HEK293T (cell line): ENCODE results near the gene TRIM41.
A peak's percentile ranks its signal among the peaks of the same experiment; 100 is the strongest.

ENCODE experiments used
- CTCF ChIA-PET: fragments of 350-600 bp; formaldehyde crosslinking; extraction: SDS; loops from one replicate; lab custom pipeline; 2021; ENCODE audit warnings: antibody characterized with exemption, inconsistent platforms; lab: Yijun Ruan, JAX
- POLR2A ChIA-PET: fragments of 350-600 bp; formaldehyde crosslinking; extraction: SDS; loops from one replicate; lab custom pipeline; 2020; ENCODE audit warnings: antibody characterized with exemption, inconsistent platforms; lab: Yijun Ruan, JAX
- DNase-seq: peaks from one replicate; pipeline ENCODE4 v3.0.0; 2012; ENCODE audit warnings: mixed read lengths; ENCODE audit errors: extremely low spot score
- ARNT ChIP-seq: fragments of 450-650 bp; IDR thresholded peaks from 2 replicates; pipeline ENCODE4 v1.6.1; 2017; ENCODE audit warnings: mild to moderate bottlenecking
- BHLHE40 ChIP-seq: fragments of 450-650 bp; IDR thresholded peaks from 2 replicates; pipeline ENCODE4 v1.6.1; 2016; ENCODE audit warnings: mild to moderate bottlenecking, moderate library complexity, borderline replicate concordance
- CTBP1 ChIP-seq: fragments of 450-650 bp; IDR thresholded peaks from 2 replicates; pipeline ENCODE4 v1.6.1; 2016; ENCODE audit warnings: borderline replicate concordance
- FOXA1 ChIP-seq: fragments of 450-650 bp; IDR thresholded peaks from 2 replicates; pipeline ENCODE4 v1.6.1; 2016; ENCODE audit warnings: mild to moderate bottlenecking
- FOXK2 ChIP-seq: fragments of 450-650 bp; IDR thresholded peaks from 2 replicates; pipeline ENCODE4 v1.6.1; 2016; ENCODE audit warnings: mild to moderate bottlenecking
- FOXM1 ChIP-seq: fragments of 450-650 bp; IDR thresholded peaks from 2 replicates; pipeline ENCODE4 v1.6.1; 2017; ENCODE audit warnings: mild to moderate bottlenecking, borderline replicate concordance
- HDGF ChIP-seq: fragments of 450-650 bp; IDR thresholded peaks from 2 replicates; pipeline ENCODE4 v1.6.1; 2017; ENCODE audit warnings: antibody characterized with exemption, borderline replicate concordance
- L3MBTL2 ChIP-seq: fragments of 450-650 bp; conservative IDR thresholded peaks from 2 replicates; pipeline ENCODE4 v1.6.1; 2016; ENCODE audit warnings: mild to moderate bottlenecking
- LEF1 ChIP-seq: fragments of 450-650 bp; IDR thresholded peaks from 2 replicates; pipeline ENCODE4 v1.6.1; 2017; ENCODE audit warnings: mild to moderate bottlenecking, borderline replicate concordance
- NFRKB ChIP-seq: fragments of 450-650 bp; IDR thresholded peaks from 2 replicates; pipeline ENCODE4 v1.6.1; 2016; ENCODE audit warnings: mild to moderate bottlenecking, moderate library complexity
- SP1 ChIP-seq: fragments of 450-650 bp; IDR thresholded peaks from 2 replicates; pipeline ENCODE4 v1.6.1; 2017
- SUZ12 ChIP-seq: fragments of 450-650 bp; IDR thresholded peaks from 2 replicates; pipeline ENCODE4 v1.6.1; 2016; ENCODE audit warnings: mild to moderate bottlenecking
- TARDBP ChIP-seq: fragments of 450-650 bp; IDR thresholded peaks from 2 replicates; pipeline ENCODE4 v1.6.1; 2016
- ZNF384 ChIP-seq: fragments of 450-650 bp; IDR thresholded peaks from 2 replicates; pipeline ENCODE4 v1.6.1; 2016
- TF ChIP-seq, protein P1 (sequence below): fragments of 450-650 bp; IDR thresholded peaks from 2 replicates; pipeline ENCODE4 v1.6.1; 2016

TRIM41 gene

DNA sequence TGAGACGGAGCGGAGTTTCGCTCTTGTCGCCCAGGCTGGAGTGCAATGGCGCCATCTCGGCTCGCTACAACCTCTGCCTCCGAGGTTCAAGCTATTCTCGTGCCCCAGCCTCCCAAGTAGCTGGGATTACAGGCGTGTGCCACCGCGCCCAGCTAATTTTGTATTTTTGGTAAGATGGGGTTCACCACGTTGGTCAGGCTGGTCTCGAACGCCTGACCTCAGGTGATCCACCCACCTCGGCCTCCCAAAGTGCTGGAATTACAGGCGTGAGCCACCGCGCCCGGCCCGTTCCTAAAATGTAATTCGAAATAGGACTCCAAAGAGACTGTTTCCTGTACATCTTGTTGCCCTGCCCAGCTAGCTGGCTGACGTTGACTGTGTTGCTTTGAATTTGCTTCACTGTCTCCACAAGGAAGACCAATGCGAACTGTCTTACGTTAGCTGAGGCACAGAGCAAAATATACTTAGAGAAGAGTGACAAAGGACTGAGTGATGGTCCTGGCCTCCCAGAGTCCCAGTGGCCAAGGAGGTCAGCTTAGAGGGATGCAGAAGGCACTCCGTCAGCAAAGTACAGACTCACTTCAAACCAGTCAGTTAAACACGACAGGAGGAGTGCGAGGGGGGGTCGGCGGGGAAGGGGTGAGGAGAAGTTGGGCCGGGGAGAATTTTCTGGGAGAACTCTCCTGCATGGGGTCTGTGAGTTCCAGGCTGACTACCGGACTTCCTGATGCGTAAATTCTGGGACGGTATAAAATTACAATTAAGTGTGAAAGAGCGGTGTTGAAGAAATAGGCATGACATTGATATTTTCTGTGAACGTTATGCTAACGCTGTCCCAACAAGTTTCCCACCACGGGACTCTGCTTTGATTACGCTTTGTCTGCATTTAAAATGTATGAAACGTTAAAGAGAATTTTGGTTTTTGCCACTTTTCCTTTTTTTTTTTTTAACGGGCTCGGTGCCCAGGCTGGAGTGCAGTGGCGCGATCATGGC is 6.8 kb upstream of the TRIM41 start:
- POLR2A ChIA-PET: interaction anchor here (0.6 to 1.8 kb wide), 10 partner anchors 9 to 48 kb away, joined by 3 to 8 read pairs (median 4); partner anchors contain the start of gene TRIM7
- CTCF ChIA-PET: interaction anchor here (0.6 to 0.9 kb wide), 3 partner anchors 9 to 123 kb away, joined by 3 to 5 read pairs (median 4); no protein-coding TSS in a partner anchor
- DNase-seq: no peak
- TF ChIP-seq LEF1: no peak
- TF ChIP-seq, protein P1, sequence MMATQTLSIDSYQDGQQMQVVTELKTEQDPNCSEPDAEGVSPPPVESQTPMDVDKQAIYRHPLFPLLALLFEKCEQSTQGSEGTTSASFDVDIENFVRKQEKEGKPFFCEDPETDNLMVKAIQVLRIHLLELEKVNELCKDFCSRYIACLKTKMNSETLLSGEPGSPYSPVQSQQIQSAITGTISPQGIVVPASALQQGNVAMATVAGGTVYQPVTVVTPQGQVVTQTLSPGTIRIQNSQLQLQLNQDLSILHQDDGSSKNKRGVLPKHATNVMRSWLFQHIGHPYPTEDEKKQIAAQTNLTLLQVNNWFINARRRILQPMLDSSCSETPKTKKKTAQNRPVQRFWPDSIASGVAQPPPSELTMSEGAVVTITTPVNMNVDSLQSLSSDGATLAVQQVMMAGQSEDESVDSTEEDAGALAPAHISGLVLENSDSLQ: peak; percentile 63

DNA sequence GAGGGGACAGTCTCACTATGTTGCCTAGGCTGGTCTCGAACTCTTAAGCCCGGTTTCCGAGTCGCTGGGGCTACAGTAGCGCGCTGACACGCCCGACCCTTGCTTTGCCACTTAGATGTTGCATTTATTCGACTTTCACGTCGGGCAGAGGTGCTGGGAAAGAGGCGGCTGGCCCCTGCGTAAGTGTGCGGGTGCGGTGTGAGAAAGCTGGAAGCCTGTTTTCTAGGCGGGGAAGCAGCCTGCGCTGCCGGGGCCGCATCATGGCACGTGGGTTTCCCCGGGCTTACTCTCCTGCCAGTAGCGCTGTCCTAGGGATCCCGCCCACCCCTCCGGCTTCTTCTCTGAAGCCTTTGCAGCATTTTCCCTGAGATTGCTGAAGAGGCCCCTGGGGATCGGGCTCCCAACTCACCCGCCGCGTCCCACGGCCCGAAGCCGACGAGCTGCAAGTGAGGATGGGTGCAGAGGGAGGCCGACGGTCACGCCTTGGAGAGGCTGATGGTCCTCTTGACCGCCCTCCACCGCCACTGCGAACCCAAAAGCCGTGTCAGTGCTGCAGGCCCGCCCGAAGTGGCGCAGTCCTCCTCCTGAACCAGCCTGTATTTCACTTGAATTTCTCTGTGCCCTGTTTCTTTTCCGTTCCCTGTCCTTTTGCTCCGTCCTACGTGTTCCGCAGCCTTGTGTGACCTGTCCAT is 5.8 kb upstream of the TRIM41 start:
- DNase-seq: no peak
- ChIA-PET CTCF (no interaction called here), POLR2A (interaction anchor here (1.0 to 1.8 kb wide), 3 partner anchors 25 to 33 kb away, joined by 3 to 4 read pairs (median 3); no protein-coding TSS in a partner anchor)
- TF ChIP-seq L3MBTL2 (peak; percentile 84), SUZ12 (no peak), HDGF (0 out of 2 replicates have a peak, but pooled peaks have one; percentile 16), ARNT (no peak)

DNA sequence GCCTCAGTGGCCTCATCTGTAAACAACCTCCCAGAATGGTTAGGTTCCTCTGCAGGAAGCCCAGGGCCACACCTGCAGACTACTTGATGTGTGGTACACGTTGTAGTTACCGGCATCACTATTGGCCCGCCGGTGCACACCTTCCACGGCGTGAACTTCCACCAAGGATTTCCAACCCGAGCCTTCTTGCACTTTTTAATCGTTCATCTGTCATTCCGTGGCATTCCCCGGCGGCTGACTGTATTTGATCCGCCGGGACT is 5.3 kb upstream of the TRIM41 start:
- no peak for DNase-seq
- TF ChIP-seq CTBP1 (no peak), LEF1 (no peak), HDGF (no peak), FOXM1 (no peak), ARNT (no peak), SUZ12 (no peak), ZNF384 (no peak), SP1 (no peak), FOXK2 (no peak), TARDBP (no peak), L3MBTL2 (no peak), NFRKB (no peak)
- TF ChIP-seq, protein P1: no peak
- ChIA-PET POLR2A (interaction anchor here (1.0 to 1.8 kb wide), 2 partner anchors 26 to 33 kb away, joined by 3 to 4 read pairs; no protein-coding TSS in a partner anchor), CTCF (no interaction called here)

DNA sequence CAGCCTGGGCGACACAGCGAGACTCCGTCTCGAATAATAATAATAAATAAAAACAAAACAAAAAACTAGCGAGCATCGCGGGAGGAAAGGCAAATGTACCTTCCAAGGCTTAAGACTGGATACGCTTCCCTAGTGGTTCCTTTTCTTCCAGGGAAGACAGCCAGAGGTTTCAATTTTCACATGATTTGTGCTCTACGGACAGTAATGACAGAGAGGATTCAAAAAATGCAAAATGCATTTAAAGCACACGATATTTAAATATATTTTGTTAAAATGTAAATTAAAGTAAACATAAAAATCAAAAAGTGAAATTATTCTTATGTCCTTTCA is 4.3 kb upstream of the TRIM41 start:
- ChIA-PET CTCF (no interaction called here), POLR2A (no interaction called here)
- TF ChIP-seq, protein P1: peak; percentile 81
- no peak for TF ChIP-seq ZNF384
- no peak for TF ChIP-seq SUZ12
- 0 out of 2 replicates have a peak, but pooled peaks have one; percentile 54 for TF ChIP-seq TARDBP
- no peak for TF ChIP-seq LEF1
- TF ChIP-seq ARNT: no peak
- no peak for TF ChIP-seq FOXK2
- no peak for TF ChIP-seq FOXA1
- no peak for TF ChIP-seq HDGF
- TF ChIP-seq NFRKB: no peak
- no peak for TF ChIP-seq BHLHE40
- TF ChIP-seq FOXM1: no peak
- no peak for DNase-seq

DNA sequence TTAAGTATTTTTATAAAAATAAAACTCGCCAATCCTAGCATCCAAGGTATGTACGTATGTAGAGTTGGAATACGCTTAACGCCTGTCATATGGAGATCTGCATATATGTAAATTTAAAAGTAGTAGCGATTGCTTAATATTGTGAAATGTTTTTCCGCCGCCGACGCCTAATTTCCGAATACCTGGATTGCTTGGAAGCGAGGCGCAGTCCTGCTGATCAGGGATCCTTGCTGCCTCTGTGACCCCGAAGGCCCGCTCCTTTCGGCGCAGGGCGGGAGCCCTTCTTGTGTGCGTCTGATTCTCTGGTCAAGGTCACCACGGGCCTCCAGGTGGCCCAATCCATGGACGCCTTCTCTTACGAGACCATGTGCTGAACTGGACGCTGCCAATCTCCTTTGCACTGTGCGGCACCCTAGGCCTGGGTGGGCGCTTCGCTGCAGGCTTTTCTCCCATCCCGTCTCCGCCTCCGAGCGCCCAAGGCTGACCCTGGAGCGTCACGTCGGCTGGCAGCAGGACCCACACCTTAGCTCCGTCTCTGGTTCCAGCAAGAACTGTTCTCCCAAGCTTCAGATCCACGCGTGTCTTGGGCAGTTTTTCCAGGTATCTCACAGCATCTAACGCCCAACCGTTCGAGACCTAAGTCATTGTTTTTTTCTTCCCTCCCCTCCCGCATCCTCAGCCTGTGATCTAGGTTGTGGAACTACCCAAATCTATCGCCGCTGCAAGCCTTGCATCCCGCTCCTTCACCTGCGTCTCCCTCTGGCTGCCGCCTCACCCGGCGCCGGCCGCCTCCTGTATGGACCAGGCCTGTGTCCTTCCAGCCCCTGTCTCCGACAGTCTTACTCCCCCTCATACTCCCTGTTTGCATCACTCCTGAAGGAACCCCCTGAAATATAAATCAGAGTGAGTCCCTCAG is 3.6 kb upstream of the TRIM41 start:
- no peak for DNase-seq
- ChIA-PET CTCF (no interaction called here), POLR2A (interaction anchor here (1.0 kb wide), 2 partner anchors 13 to 25 kb away, joined by 5 read pairs; partner anchors contain the start of gene RACK1)
- TF ChIP-seq FOXM1 (no peak), ZNF384 (no peak), FOXK2 (no peak), BHLHE40 (no peak), TARDBP (no peak)

DNA sequence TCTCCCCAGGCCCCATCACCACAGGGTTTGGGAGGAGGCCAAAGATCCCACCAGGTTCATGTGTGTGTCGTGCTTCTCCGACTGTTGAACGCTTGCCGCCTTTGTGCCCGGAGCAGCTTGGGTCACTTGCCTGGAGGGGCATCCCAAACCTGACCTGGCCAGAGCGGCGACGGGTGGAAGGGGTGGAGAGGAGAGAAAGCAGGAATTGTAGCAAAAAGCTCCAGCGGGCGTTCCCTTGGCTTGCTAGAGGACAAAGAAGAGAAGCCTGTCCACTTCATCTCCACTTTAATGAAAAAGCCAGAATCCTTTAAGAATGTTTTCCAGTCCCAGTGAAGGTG is 2.9 kb upstream of the TRIM41 start:
- POLR2A ChIA-PET: interaction anchor here (1.0 kb wide), 2 partner anchors 13 to 24 kb away, joined by 5 read pairs; partner anchors contain the start of gene RACK1
- CTCF ChIA-PET: no interaction called here
- TF ChIP-seq SUZ12: no peak
- no peak for TF ChIP-seq SP1
- no peak for TF ChIP-seq TARDBP
- no peak for TF ChIP-seq FOXA1
- no peak for TF ChIP-seq LEF1
- DNase-seq: no peak
